HG02973 (cell line): ENCODE data around the gene CFAP46.
"Not testable (repeated sequence)": the region's sequence is repeated elsewhere in the genome, so short reads cannot be mapped to it uniquely, and the experiment has no call there.

Source experiments
- ATAC-seq: cut with Tn5 transposase; IDR thresholded peaks from one replicate; pipeline ENCODE4 v1.9.1; 2021; ENCODE audit warnings: moderate library complexity; ENCODE audit not compliant: unreplicated experiment

The CFAP46 gene

DNA sequence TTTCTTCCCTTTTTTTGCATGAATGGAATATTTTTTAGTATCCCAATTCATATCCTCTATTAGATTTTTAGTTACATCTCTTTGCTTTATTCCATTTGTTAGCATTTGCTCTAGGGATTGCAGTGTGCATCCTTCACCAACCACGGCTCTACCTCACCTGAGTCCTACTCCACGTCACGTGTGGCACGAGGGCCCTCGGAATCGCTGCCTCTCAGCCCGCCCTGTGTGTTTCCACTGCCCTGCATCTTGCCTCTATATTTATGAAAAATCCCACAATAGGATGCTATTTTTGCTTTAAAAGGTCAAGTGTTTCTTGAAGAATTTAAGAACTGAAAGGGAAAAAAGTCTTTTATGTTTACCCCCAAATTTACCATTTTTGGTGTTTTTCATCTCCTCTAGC lies 41.0 kb downstream of the CFAP46 start:
- no peak for ATAC-seq

DNA sequence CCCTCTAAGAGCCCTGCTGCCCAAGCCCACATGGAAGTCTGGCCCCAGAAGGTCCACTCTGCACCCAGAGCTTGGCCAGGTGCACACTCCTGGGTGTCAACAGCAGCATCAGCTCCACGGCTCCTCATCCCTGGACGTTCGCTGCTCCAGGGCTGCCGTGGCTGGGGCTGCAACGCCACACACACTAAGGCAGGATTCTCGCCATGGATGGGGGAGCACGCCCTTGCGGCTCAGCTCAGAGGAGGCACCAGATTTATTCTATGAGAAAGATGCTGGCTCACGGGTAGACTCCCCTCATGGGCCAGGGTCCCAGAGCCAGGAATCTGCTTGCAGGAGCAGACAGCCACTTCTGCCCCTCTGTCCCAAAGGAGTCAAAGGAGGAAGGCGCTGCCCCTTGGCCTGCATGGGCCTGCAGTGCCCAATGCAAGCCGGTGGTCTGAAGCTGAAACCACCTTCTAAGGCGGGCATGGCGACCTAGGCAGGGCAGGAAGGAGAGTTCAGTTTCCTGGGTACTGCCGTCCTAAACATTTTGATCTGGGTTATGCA lies 42.1 kb downstream of the CFAP46 start:
- ATAC-seq: no peak

- no peak for ATAC-seq
These were observed 42.7 kb downstream of the CFAP46 start for GRCh38 chr10:132899751-132900065.

DNA sequence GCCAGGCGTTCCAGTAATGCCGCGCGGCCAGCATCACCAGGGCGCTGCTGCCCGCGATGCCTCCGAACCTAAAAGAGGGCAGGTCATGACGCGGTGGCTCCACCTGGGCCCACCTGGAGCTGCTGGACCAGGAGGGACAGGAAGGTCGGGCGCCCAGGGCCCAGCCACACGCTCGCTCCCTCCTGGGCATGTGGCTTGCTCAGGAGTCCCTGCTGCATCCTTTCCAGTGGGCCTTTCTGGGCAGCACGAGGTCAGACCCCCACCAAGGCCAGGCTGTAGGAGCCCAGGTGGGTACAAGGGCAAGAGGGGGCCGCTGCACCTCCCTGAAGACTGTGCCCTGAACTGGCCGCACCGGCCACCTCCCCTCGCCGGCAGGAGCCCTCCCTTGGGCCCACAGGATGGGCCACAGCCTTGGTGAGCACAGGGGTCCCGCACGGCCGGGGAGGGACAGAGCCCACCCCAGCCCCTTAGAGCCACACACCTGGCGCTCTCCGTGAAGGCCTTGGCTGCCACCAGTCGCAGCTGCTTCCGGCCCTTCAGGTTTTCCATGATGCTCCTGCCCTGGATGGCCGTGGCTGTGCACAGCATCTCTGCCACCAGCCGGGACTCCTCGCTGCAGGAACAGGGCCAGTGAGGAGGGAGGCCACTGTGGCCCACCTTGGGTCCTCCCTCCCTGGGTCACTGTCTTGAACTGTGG lies 43.2 kb downstream of the CFAP46 start:
- ATAC-seq: no peak

GRCh38 chr10:132898391-132899053 lies 43.8 kb downstream of the CFAP46 start:
- no peak for ATAC-seq

DNA sequence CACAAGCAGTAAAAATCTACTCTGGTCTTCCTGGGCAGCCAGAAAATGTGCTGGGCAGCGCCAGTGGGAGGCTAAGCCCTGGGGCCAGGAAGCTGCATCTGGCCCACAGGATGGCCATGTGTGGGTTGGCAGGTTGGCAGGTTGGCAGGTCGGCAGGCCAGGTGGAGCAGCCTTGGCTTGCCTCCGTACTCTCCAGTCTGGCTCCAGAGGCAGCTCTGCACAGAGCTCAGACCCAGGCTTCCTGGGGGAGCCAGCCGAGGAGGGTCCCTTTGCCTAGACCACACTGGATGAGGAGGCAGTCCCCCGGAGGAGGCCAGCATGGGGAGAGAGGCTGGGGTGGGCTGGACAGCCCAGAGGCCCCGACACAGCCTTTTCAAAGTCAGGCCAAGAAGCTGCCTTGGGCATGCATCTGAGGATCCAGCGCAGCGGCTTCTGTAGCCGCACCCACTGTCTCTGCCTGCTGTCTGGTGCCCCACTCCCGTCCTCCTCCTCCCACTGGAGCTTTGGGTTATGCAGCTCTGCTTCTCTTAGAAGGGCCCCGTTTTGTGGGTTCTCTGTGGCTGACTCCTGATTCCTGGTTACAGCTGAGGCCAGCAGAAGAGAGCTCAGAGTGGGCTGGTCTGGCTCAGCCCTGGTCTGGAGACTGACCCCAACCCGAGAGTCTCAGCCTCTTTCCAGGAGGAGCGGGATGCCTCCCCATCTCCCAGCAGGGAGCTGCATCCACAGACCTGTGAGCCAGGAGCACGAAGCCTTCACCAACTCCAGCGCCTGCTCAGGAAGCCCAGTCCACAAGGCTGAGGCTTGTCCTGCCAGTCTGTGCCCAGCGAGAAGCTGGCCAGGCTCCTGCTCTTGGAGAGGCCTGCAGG lies 44.6 kb downstream of the CFAP46 start:
- ATAC-seq: no peak

DNA sequence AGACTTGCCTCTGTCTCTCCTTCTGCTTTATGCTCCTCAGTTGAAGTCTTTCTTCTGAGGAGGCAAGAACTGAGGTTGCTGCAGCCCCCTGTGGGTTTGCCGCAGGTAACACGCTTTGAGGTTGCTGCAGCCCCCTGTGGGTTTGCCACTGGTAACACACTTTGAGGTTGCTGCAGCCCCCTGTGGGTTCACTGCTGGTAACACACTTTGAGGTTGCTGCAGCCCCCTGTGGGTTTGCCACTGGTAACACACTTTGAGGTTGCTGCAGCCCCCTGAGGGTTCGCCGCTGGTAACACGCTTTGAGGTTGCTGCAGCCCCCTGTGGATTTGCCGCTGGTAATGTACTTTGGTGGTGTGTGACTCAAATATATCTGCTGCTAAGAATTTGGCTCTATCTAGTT lies 48.6 kb downstream of the CFAP46 start:
- ATAC-seq: not testable (repeated sequence)

DNA sequence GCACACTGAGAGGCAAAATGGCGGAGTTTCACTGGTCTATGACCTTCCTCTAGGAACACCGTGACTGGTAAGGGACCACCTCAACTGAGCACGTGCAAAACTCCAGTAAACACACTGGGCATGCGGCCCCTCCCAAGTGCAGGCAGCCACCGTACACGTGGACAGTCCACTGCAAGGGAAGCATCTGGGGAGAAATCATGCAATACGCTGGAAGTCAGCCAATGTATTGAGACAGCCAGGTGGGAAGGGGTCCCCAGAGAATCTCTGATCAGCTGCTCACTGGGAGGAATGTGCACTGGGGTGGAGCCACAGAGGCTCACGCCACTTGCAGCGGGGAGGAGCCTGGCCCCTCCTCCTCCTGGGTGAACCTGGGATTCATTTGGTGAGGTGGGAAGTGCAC lies 49.3 kb downstream of the CFAP46 start:
- ATAC-seq: no peak

- ATAC-seq: no peak
These were observed 50.4 kb downstream of the CFAP46 start for GRCh38 chr10:132892004-132892403.

GRCh38 chr10:132891368-132891767 lies 51.0 kb downstream of the CFAP46 start:
- no peak for ATAC-seq

DNA sequence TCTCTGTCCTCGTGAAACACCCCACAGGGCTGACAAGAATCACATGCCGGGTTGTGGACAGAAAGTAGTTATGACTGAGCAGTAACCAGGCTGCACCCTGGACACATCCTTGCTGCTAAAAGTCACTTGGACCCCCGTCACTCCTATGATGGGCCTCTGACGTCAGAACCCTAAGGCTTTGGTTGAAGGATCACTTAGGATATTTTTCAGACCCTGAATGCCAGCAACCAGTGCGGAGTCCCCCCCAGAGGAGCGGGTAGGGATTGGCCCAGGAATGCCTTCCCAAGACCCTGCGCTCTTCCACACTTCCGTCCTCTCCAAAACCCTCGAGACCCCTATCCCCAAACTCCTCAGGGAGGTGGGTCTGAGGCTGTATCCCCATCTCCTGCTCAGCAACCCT lies 52.1 kb downstream of the CFAP46 start:
- no peak for ATAC-seq

- ATAC-seq: no peak
These were observed 52.8 kb downstream of the CFAP46 start for GRCh38 chr10:132889556-132889955.

- ATAC-seq: no peak
These were observed 53.4 kb downstream of the CFAP46 start for GRCh38 chr10:132888898-132889490.

- ATAC-seq: not testable (repeated sequence)
These were observed 53.9 kb downstream of the CFAP46 start for GRCh38 chr10:132888446-132888845.

- no peak for ATAC-seq
These were observed 55.9 kb downstream of the CFAP46 start for GRCh38 chr10:132886211-132887099.

GRCh38 chr10:132885451-132886210 lies 56.7 kb downstream of the CFAP46 start:
- ATAC-seq: no peak

- ATAC-seq: no peak
These were observed 57.6 kb downstream of the CFAP46 start for GRCh38 chr10:132884691-132885271.

- no peak for ATAC-seq
These were observed 58.3 kb downstream of the CFAP46 start for GRCh38 chr10:132884041-132884440.

DNA sequence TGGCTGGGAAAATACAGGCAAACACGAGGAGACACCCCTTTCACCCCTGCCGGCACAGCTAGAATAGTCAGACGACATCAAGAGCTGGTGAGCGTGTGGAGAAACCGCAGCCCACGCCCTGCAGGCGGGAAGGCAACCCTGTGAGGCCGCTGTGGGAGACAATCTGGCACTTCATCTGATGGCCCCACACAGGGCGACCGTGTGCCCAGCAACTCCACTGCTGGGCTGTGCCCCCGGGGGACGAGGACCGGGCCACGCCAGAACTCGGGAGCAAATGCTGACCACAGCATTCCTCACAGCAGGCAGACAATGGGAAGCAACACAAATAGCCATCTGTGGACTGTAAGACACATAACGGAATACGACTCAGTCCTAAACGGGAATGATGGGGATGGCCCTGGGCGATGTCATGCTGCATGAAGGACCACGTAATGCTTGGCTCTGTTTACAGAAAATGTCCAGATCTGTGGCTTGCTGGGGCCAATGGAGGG lies 58.9 kb downstream of the CFAP46 start:
- no peak for ATAC-seq
